Measurements from ENCODE around the gene DISP3.
A peak's percentile ranks its signal among the peaks of the same experiment; 100 is the strongest.
"Not testable (repeated sequence)": the region's sequence is repeated elsewhere in the genome, so short reads cannot be mapped to it uniquely, and the experiment has no call there.

Gene DISP3

DNA sequence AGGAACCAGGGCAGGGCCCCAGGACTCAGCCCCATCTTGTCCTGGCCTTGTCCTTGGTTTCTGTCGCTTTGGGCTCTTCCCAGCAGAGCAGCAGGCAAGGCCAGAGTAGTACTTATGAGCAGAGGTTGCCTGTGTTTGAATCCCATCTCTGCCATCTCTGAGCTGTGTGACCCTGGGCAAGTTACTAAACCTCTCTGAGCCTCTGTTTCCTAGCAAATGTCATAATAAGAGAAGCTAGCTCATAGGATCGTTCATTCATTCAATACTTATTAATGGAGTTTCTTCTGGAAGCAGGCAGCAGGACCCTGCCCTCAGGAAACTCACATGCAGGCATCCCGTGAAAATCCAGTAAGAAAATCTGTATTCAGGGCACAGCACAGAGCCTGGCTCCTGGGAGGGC is 91.0 kb downstream of the DISP3 start:
- H3K4me3 ChIP-seq, result no peak overlapping the region
- peaks cover 7 to 47% (median 25%) of the 10 kb centered on the region in 10 experiments; a peak in 16 of 20 replicates for H3K4me1 ChIP-seq
- TF ChIP-seq Cebpa-rat (IDR thresholded peaks at IDR 0.05), result no peak
- no peaks in the 10 kb centered on the region for H3K36me3 ChIP-seq
- H3K27ac ChIP-seq, result no peak overlapping the region
- H3K27me3 ChIP-seq, result no peaks in the 10 kb centered on the region
- H3K9me3 ChIP-seq (replicated peaks in 1 of 11), result no peaks in the 10 kb centered on the region
- H3K9ac ChIP-seq, result peak overlapping the region in 1 of 11 experiments; percentile 25; a peak in 1 of 22 replicates
- H4K20me1 ChIP-seq, result peaks cover 0 to 7% (median 0%) of the 10 kb centered on the region in 11 experiments; a peak in 1 of 22 replicates
- peak overlapping the region in 3 of 11 experiments; percentile 3 to 77 (median 74); a peak in 2 of 22 replicates for H3K4me2 ChIP-seq

DNA sequence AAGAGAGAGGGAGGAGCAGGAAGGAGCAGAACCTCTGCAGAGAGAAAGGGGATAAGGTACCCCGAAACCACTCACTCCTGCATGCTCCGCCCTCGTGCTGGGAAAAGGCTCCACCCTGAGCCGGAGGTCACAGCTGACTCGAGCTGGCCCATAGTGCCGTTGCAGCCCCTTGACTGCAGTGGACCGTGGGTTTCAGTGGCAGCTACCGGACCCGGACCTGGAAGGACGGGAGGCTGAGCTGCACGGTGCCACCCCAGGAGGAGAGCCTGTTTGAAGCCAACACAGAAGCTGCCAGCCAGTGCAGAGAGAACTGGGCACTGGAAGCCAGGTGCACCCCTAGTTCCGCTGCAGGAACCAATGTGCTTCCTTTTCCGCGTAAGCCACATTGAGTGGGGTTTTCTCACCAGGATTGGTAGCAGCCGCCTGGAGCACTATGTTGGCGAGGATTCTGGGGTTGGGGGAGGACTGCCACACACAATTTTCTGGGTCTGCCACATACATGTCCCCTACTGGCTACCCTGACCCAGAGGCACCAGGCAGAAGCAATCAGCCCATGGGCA is 91.9 kb downstream of the DISP3 start:
- Histone ChIP-seq H3K4me3 (no peak overlapping the region), H3K9me3 (replicated peaks in 1 of 11) (no peaks in the 10 kb centered on the region), H3K4me1 (peaks cover 6 to 38% (median 19%) of the 10 kb centered on the region in 10 experiments; a peak in 16 of 20 replicates), H3K36me3 (no peaks in the 10 kb centered on the region), H3K9ac (no peak overlapping the region), H3K27me3 (no peaks in the 10 kb centered on the region), H4K20me1 (0 out of 22 replicates have a peak, but pooled peaks cover 0 to 7% (median 0%) of the 10 kb centered on the region in 11 experiments), H3K4me2 (peak overlapping the region; percentile 21 to 80 (median 59); a peak in 21 of 22 replicates), H3K27ac (no peak overlapping the region)
- no peak for TF ChIP-seq Cebpa-rat (IDR thresholded peaks at IDR 0.05)

DNA sequence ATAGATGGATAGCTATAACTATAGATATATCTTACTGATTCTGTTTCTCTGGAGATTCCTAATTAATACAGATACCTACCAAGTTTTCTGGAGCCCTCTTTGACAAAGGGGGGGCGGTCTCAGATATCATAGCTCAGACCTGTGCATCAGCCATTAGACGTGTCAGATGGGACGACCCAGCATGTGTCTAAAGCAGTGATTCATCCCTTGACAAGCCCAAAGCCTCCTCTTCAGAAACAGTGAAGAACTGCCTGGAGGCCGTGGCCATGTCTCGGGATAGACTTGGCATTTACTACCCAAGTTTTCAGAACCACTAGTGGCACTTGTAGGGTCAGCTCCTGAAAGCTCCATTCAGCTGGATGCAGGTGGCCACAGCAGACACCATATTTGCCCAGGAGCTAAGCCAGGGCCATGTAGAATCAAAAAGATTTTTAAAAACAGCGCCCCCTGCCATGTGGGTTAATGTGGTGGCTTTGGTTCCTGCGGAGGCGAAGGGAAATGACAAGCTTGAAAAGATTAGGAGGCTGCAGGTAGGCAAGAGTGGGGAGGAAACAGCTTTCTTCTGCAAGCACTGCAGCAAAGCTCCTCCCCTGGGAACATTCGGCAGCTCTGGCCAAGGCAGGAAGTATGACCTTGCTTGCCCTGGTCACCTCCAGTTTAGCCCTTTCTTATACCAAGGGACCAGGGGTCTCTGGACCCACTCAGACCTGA is 93.1 kb downstream of the DISP3 start:
- H4K20me1 ChIP-seq, result 0 out of 22 replicates have a peak, but pooled peaks cover 0 to 7% (median 0%) of the 10 kb centered on the region in 11 experiments
- H3K27ac ChIP-seq, result no peak overlapping the region
- peaks cover 6 to 32% (median 19%) of the 10 kb centered on the region in 10 experiments; a peak in 16 of 20 replicates for H3K4me1 ChIP-seq
- H3K36me3 ChIP-seq, result no peaks in the 10 kb centered on the region
- H3K4me2 ChIP-seq, result peak overlapping the region in 4 of 11 experiments; percentile 7 to 15 (median 9); a peak in 2 of 22 replicates
- TF ChIP-seq Cebpa-rat (IDR thresholded peaks at IDR 0.05), result no peak
- no peaks in the 10 kb centered on the region for H3K27me3 ChIP-seq
- H3K9ac ChIP-seq, result no peak overlapping the region
- H3K4me3 ChIP-seq, result no peak overlapping the region
- no peaks in the 10 kb centered on the region for H3K9me3 ChIP-seq (replicated peaks in 1 of 11)

DNA sequence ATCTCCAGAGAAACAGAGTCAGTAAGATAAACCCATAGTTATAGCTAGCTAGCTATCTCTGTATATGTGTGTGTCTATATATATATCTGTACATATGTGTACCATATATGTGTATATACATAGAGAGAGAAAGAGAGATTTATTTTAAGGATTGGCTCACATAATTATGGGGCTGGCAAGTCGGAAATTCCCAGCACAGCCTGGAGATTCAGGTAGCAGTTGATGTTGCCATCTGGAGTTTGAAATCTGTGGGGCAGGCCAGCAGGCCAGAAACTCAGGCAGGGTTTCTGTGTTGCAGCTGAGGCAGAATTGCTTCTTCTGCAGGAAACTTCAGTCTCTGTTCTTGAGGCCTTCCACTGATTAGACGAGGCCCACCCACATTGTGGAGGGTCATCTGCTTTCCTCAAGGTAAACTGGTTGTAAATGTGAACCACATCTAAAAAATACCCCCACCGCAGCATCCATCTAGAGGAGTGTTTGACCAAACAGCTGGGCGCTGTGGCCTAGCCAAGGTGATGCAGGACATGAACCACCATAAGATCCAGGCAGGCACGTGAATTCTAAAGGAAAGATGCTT is 94.2 kb downstream of the DISP3 start:
- no peak overlapping the region for H3K4me3 ChIP-seq
- TF ChIP-seq Cebpa-rat (IDR thresholded peaks at IDR 0.05), result no peak

DNA sequence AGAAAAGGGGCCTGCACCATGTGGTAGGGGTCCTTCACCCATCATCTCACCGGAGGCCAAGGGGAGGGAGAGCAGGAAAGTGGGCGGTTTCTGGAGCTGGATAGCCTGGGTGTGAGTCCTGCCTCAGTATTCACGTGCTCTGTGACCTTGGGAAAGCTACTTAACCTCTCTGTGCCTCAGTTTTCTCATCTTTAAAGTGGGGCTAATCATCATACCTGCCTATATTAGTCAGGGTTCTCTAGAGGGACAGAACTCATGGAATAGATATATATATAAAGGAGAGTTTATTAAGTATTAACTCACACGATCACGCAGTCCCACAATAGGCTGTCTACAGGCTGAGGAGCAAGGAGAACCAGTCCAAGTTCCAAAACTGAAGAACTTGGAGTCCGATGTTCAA is 96.6 kb downstream of the DISP3 start:
- Histone ChIP-seq H3K9me3 (replicated peaks in 1 of 11) (no peaks in the 10 kb centered on the region), H3K36me3 (no peaks in the 10 kb centered on the region), H3K27ac (no peak overlapping the region), H4K20me1 (no peaks in the 10 kb centered on the region), H3K9ac (no peak overlapping the region), H3K27me3 (no peaks in the 10 kb centered on the region), H3K4me1 (peaks cover 6 to 19% (median 16%) of the 10 kb centered on the region in 10 experiments; a peak in 16 of 20 replicates), H3K4me2 (no peak overlapping the region), H3K4me3 (no peak overlapping the region)
- no peak for TF ChIP-seq Cebpa-rat (IDR thresholded peaks at IDR 0.05)

More for the DNA sequence above, 94.2 kb downstream of the DISP3 start:
- Histone ChIP-seq H3K9ac (no peak overlapping the region), H4K20me1 (0 out of 22 replicates have a peak, but pooled peaks cover 0 to 7% (median 0%) of the 10 kb centered on the region in 11 experiments), H3K4me1 (peaks cover 6 to 29% (median 19%) of the 10 kb centered on the region in 10 experiments; a peak in 16 of 20 replicates), H3K4me2 (no peak overlapping the region), H3K27me3 (no peaks in the 10 kb centered on the region), H3K9me3 (replicated peaks in 1 of 11) (no peaks in the 10 kb centered on the region), H3K36me3 (no peaks in the 10 kb centered on the region), H3K27ac (no peak overlapping the region)

DNA sequence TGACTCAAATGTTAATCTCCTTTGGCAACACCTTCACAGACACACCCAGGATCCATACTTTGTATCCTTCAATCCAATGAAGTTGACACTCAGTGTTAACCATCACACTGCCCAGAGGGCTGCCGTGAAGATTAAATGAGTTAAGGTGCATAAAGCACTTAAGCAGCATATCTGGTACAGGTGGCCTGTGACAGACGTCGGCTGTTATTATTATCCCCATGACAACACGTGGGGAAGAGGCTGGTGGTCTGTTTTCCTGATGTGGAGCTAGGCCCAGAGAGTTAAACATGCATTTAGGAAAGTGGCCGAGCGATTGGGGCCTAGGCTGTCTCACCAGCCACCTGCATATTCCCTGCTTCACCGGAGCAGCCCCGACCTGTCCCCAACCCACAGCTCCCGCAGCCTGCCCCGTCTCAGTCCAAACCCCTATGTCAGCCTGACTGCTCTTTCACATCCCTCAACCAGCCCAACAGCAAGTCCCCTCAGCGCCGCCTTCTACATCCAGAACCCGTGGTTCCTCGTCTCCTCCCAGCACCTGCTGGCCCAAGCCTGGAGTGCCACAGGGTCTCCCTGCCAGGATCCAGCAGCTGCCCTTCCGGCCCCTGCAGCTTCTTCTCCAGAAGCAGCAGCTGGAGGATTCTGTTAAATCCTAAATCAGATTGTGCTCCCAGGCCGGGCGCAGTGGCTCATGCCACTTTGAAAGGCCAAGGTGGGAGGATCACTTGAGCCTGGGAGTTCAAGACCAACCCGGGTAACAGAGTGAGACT is 97.3 kb downstream of the DISP3 start:
- H3K4me2 ChIP-seq, result no peak overlapping the region
- no peaks in the 10 kb centered on the region for H3K36me3 ChIP-seq
- no peak for TF ChIP-seq Cebpa-rat (IDR thresholded peaks at IDR 0.05)
- peaks cover 0 to 12% (median 9%) of the 10 kb centered on the region in 10 experiments; a peak in 15 of 20 replicates for H3K4me1 ChIP-seq
- no peak overlapping the region for H3K9ac ChIP-seq
- H4K20me1 ChIP-seq, result no peaks in the 10 kb centered on the region
- no peaks in the 10 kb centered on the region for H3K27me3 ChIP-seq
- H3K9me3 ChIP-seq (replicated peaks in 1 of 11), result no peaks in the 10 kb centered on the region
- no peak overlapping the region for H3K4me3 ChIP-seq
- no peak overlapping the region for H3K27ac ChIP-seq

DNA sequence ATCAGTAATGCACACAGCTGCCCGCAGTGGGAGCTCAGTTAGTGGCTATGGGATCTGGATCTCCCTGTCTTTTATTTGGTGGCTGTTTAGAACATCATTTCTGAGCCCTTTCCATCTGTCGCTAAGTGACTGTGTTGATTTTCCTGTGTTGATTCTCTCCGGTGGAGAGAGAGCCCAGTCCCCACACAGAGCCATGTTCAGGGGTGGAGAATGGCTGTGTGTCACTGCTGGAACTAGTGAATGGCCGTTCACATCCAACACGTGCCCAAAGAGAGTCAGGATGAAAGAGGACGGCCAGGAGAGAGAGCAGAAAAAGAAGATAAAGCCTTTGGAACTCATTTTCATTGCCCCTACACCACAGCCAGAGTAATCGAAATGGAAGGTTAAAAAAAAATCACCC is 99.0 kb downstream of the DISP3 start:
- Histone ChIP-seq H3K9ac (no peak overlapping the region), H3K4me2 (no peak overlapping the region), H3K27me3 (no peaks in the 10 kb centered on the region), H3K27ac (no peak overlapping the region), H3K36me3 (no peaks in the 10 kb centered on the region), H3K4me1 (no peaks in the 10 kb centered on the region), H3K9me3 (replicated peaks in 1 of 11) (no peaks in the 10 kb centered on the region), H4K20me1 (no peaks in the 10 kb centered on the region), H3K4me3 (no peak overlapping the region)
- no peak for TF ChIP-seq Cebpa-rat (IDR thresholded peaks at IDR 0.05)

DNA sequence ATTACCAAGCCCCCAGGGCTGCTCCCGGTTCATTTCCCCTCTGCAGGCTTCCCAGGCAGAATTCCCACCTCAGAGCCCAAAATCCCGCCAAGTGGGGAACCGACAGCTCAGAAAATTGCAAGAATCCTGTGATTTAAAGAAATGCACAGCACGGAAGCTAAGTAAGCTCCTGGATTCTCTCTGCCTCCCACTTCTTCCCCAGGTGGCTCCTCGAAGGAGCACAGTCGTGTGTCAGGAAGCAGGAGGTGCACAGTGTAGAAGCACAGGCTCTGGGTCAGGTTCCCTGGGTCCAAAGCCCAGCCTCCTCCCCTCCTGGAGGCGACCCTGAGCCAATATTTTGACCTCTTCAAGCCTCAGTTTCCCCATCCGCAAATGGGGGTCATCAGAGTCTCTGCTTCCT is 100.6 kb downstream of the DISP3 start:
- Histone ChIP-seq H3K27ac (no peak overlapping the region), H3K36me3 (no peaks in the 10 kb centered on the region), H3K9me3 (replicated peaks in 1 of 11) (no peaks in the 10 kb centered on the region), H4K20me1 (no peaks in the 10 kb centered on the region), H3K4me2 (no peak overlapping the region), H3K9ac (no peak overlapping the region), H3K4me1 (peaks cover 0 to 8% (median 0%) of the 10 kb centered on the region in 10 experiments; a peak in 5 of 20 replicates), H3K4me3 (no peak overlapping the region), H3K27me3 (no peaks in the 10 kb centered on the region)
- no peak for TF ChIP-seq Cebpa-rat (IDR thresholded peaks at IDR 0.05)

DNA sequence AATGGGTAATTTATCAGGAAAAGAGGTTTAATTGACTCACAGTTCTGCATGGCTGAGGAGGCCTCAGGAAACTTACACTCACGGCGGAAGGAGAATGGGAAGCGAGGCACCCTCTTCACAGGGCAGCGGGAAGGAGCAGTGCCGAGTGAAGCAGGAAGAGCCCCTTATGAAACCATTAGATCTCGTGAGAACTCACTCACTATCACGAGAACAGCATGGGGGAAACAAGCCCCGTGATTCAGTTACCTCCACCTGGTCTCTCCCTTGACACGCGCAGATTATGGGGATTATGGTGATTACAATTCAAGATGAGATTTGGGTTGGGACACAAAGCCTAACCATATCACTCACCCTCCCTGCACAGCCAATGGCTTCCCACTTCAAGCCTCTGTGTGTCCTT is 101.1 kb downstream of the DISP3 start:
- not testable (repeated sequence) for H3K27me3 ChIP-seq; H3K4me2 ChIP-seq; H3K36me3 ChIP-seq; H3K4me1 ChIP-seq; H4K20me1 ChIP-seq; H3K9ac ChIP-seq; H3K9me3 ChIP-seq (replicated peaks in 1 of 11); H3K27ac ChIP-seq; H3K4me3 ChIP-seq

Data from BLaER1 treated with 17β-estradiol and CSF1 and Interleukin-3, amounts not matched to agents 10 nM and 100 nM (cell line).